Endothelial cell of umbilical vein (primary cell): ENCODE results near the gene PRDM16. TPM values are rescaled to one million over a fixed set of nuclear protein-coding genes. Genes with fewer than 3 reads are reported as not detected.

Experiments
- BruUV-seq: library from RNA; stranded (reverse); fragments of 400-500 nt; replicated peaks from 2 replicates; lab custom pipeline; 2021; lab: Mats Ljungman, UMichigan
- CTCF ChIA-PET: fragments of 300-600, 350-600 bp; sonication (Branson Sonifier 250); formaldehyde crosslinking; loops from one replicate; lab custom pipeline; 2021; ENCODE audit warnings: antibody characterized with exemption, inconsistent platforms; lab: Charles Lee
- POLR2A ChIA-PET: fragments of 300-600, 350-600 bp; sonication (Branson Sonifier 250); formaldehyde crosslinking; loops from one replicate; lab custom pipeline; 2021; ENCODE audit warnings: antibody characterized with exemption, inconsistent platforms; lab: Charles Lee
- DNase-seq: peaks from one replicate; pipeline ENCODE4 v3.0.0-alpha.2; 2011; ENCODE audit warnings: low read depth, low spot score
- FAIRE-seq: peaks from 2 replicates; lab custom pipeline; 2011; peaks lifted over from hg19 to GRCh38; lab: Jason Lieb, UNC
- H2AFZ ChIP-seq: 2 replicates; pipeline ENCODE4 v1.6.0; 2012; ENCODE audit warnings: low read depth, low read length, control low read depth, inconsistent platforms
- H3K27ac ChIP-seq: 2 replicates; pipeline ENCODE4 v1.5.1; 2011; ENCODE audit warnings: low read depth, mild to moderate bottlenecking, control low read depth, low read length, moderate library complexity; ENCODE audit not compliant: insufficient read depth
- H3K27me3 ChIP-seq, 2 experiments: 2 replicates each; pipeline versions ENCODE4 v1.6.0 to v1.6.1; 2011; ENCODE audit warnings: low read length in 2 of 2, mixed read lengths in 1 of 2; ENCODE audit not compliant: control insufficient read depth in 2 of 2, insufficient read depth in 2 of 2
- H3K36me3 ChIP-seq, 2 experiments: 2 replicates in 1 of 2; 3 replicates in 1 of 2; pipeline ENCODE4 v1.5.1; 2011; ENCODE audit warnings: low read length in 2 of 2, mild to moderate bottlenecking in 1 of 2, moderate library complexity in 1 of 2; ENCODE audit not compliant: control insufficient read depth in 2 of 2, insufficient read depth in 2 of 2; ENCODE audit errors: extremely low read depth in 1 of 2
- H3K4me1 ChIP-seq: 3 replicates; pipeline ENCODE4 v1.5.1; 2011; ENCODE audit warnings: mild to moderate bottlenecking, low read length; ENCODE audit not compliant: control insufficient read depth, insufficient read depth; ENCODE audit errors: extremely low read depth
- H3K4me2 ChIP-seq: 2 replicates; pipeline ENCODE4 v1.6.1; 2011; ENCODE audit warnings: low read length, control low read depth, mixed read lengths; ENCODE audit not compliant: insufficient read depth
- H3K4me3 ChIP-seq, 3 experiments: fragments of 200-600 bp in 1 of 3; sonication (generic), shearing (Covaris generic) in 1 of 3; replicated peaks in 1 of 3; 2 replicates each; pipeline ENCODE4 v1.5.1; 2011 to 2016; ENCODE audit warnings: control low read depth in 3 of 3, low read length in 3 of 3, mild to moderate bottlenecking in 2 of 3, inconsistent platforms in 1 of 3, low read depth in 1 of 3, moderate library complexity in 1 of 3; ENCODE audit not compliant: insufficient read depth in 1 of 3
- H3K79me2 ChIP-seq: 2 replicates; pipeline ENCODE4 v1.6.0; 2012; ENCODE audit warnings: low read length, inconsistent platforms; ENCODE audit not compliant: control insufficient read depth, insufficient read depth
- H3K9ac ChIP-seq: replicated peaks from 2 replicates; pipeline ENCODE3; 2011; ENCODE audit warnings: low read length, control low read depth; ENCODE audit not compliant: insufficient read depth; ENCODE audit errors: extremely low read depth
- H3K9me1 ChIP-seq: replicated peaks from 3 replicates; pipeline ENCODE4 v1.6.0; 2011; ENCODE audit warnings: mild to moderate bottlenecking, low read length; ENCODE audit not compliant: control insufficient read depth, insufficient read depth; ENCODE audit errors: extremely low read depth
- H3K9me3 ChIP-seq: replicated peaks from 2 replicates; pipeline ENCODE4 v1.5.1; 2012; ENCODE audit warnings: low read length, inconsistent platforms; ENCODE audit not compliant: control insufficient read depth, insufficient read depth
- H4K20me1 ChIP-seq: replicated peaks from 2 replicates; pipeline ENCODE3; 2011; ENCODE audit warnings: mild to moderate bottlenecking, low read length; ENCODE audit not compliant: control insufficient read depth, insufficient read depth; ENCODE audit errors: extremely low read depth
- EZH2 ChIP-seq: IDR thresholded peaks from 2 replicates; pipeline ENCODE4 v1.6.1; 2012; ENCODE audit warnings: borderline replicate concordance, low read depth, mild to moderate bottlenecking, moderate library complexity, low read length, inconsistent platforms; ENCODE audit not compliant: severe bottlenecking
- FOS ChIP-seq: IDR thresholded peaks from 2 replicates; pipeline ENCODE4 v1.6.1; 2011; ENCODE audit warnings: mild to moderate bottlenecking, low read length, moderate library complexity, borderline replicate concordance; ENCODE audit not compliant: insufficient read depth
- GATA2 ChIP-seq: IDR thresholded peaks from 2 replicates; pipeline ENCODE4 v1.7.0; 2011; ENCODE audit warnings: low read depth, mild to moderate bottlenecking, moderate library complexity, mixed read lengths, low read length; ENCODE audit not compliant: insufficient read length, insufficient read depth
- JUN ChIP-seq: IDR thresholded peaks from 2 replicates; pipeline ENCODE4 v1.6.1; 2011; ENCODE audit warnings: borderline replicate concordance, low read depth; ENCODE audit not compliant: insufficient read length, insufficient read depth
- MYC ChIP-seq: IDR thresholded peaks from one replicate; pipeline ENCODE4 v1.6.1; 2011; ENCODE audit warnings: mild to moderate bottlenecking, low read depth, low read length
- POLR2A ChIP-seq: IDR thresholded peaks from 2 replicates; pipeline ENCODE4 v1.6.1; 2012; ENCODE audit warnings: low read depth, mild to moderate bottlenecking, control low read depth, low read length
- POLR2AphosphoS5 ChIP-seq: IDR thresholded peaks from 2 replicates; pipeline ENCODE4 v1.6.1; 2012; ENCODE audit warnings: low read depth, mild to moderate bottlenecking, control low read depth, low read length, moderate library complexity; ENCODE audit not compliant: insufficient read depth
- dilution Hi-C: fragments of 300-500 bp; cut with MboI; formaldehyde crosslinking; loops from one replicate; pipeline ENCODE4 v1.15.0; 2019; ENCODE audit warnings: low sequenced_read_pairs; ENCODE audit not compliant: extremely low pct_ligation_motif_present
- intact Hi-C: fragments of 100-400 bp; cut with micrococcal nuclease; formaldehyde crosslinking; loops from one replicate; pipeline ENCODE4 v1.10.0; 2022
- polyA plus RNA-seq, 4 experiments: library from polyadenylated mRNA; depleted of rRNA in 3 of 4; stranded (reverse) in 3 of 4; unstranded in 1 of 4; fragments of >200 nt; gene quantifications; 2 replicates each; pipeline versions ENCODE4 v1.2.1 to v1.2.3, GENCODE V29; 2011 to 2012; ENCODE audit warnings: missing spikeins in 1 of 4
- total RNA-seq: library from RNA; stranded (reverse); gene quantifications from 2 replicates; pipeline ENCODE4 v1.2.3, GENCODE V29; 2021
- TF ChIP-seq, protein P1 (sequence below): IDR thresholded peaks from 2 replicates; pipeline ENCODE4 v1.6.1; 2011; ENCODE audit not compliant: insufficient read depth, insufficient read length
- TF ChIP-seq, protein P2 (sequence below), 2 donors: IDR thresholded peaks; 1 replicate in 1 of 2; 2 replicates in 1 of 2; pipeline ENCODE4 v1.5.1; 2011; ENCODE audit warnings: low read length in 2 of 2, mild to moderate bottlenecking in 2 of 2, moderate library complexity in 2 of 2, control low read depth in 1 of 2, inconsistent platforms in 1 of 2, low read depth in 1 of 2; ENCODE audit not compliant: insufficient read depth in 1 of 2; ENCODE audit errors: extremely low read depth in 1 of 2

The PRDM16 gene
- total and polyA plus RNA-seq, 2 donors (not counting 3 experiments of a cell fraction or from before 2014, with no cell fraction given) = not detected

DNA sequence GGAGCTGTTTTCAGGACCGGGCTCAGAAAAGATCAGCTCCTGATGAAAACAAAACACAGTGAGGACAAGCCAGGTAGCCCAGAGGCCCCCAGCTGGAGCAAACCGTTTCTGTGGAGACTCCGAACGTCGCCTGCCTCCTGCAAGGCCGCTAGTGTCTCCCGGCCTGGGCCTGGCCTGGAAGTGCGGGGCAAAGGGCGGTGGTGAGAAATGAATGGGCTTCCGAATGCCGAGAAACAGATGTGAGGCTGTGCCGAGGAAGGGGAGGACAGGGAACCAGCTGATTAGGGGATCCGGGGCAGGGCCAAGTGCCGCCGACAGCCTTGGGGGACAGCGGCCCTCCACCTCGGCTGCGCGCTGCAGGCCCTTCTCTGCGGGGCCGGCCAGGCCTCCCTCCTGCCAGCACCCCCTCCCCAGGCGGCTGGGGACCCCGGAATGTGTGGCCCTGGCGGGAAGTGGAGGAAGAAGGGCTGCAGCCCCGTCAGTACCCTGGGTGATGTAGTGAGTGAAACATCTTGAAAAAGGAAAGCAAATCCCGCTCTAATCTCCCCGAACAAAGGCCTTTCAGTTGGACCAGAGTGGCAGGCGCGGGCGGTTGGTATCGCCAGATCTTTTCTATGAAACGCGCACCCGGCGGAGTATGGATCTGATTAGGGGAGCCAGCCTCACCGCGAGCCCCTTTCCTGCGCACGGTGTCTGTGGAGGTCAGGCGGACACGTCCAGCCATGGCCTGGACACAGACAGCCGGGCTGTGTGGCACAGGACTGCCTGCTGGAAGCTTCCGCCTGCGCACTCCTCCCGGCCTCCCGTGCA lies 52.6 kb downstream of the PRDM16 start:
- Histone ChIP-seq H3K79me2 (no peaks in the 10 kb centered on the region), H3K36me3 (no peaks in the 10 kb centered on the region), H3K9me3 (no peaks in the 10 kb centered on the region), H3K4me2 (no peak overlapping the region), H3K27ac (no peak overlapping the region), H3K4me3 (no peak overlapping the region), H2AFZ (no peak overlapping the region), H4K20me1 (no peaks in the 10 kb centered on the region), H3K9me1 (no peaks in the 10 kb centered on the region), H3K27me3 (no peaks in the 10 kb centered on the region), H3K9ac (no peak overlapping the region), H3K4me1 (no peaks in the 10 kb centered on the region)
- BruUV-seq = no TSS peak
- TF ChIP-seq FOS (no peak), MYC (no peak), POLR2A (no peak), GATA2 (no peak), POLR2AphosphoS5 (no peak), JUN (no peak), EZH2 (no peak)
- TF ChIP-seq, protein P1, sequence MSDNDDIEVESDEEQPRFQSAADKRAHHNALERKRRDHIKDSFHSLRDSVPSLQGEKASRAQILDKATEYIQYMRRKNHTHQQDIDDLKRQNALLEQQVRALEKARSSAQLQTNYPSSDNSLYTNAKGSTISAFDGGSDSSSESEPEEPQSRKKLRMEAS = no peak
- TF ChIP-seq, protein P2, sequence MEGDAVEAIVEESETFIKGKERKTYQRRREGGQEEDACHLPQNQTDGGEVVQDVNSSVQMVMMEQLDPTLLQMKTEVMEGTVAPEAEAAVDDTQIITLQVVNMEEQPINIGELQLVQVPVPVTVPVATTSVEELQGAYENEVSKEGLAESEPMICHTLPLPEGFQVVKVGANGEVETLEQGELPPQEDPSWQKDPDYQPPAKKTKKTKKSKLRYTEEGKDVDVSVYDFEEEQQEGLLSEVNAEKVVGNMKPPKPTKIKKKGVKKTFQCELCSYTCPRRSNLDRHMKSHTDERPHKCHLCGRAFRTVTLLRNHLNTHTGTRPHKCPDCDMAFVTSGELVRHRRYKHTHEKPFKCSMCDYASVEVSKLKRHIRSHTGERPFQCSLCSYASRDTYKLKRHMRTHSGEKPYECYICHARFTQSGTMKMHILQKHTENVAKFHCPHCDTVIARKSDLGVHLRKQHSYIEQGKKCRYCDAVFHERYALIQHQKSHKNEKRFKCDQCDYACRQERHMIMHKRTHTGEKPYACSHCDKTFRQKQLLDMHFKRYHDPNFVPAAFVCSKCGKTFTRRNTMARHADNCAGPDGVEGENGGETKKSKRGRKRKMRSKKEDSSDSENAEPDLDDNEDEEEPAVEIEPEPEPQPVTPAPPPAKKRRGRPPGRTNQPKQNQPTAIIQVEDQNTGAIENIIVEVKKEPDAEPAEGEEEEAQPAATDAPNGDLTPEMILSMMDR (IDR thresholded peaks at IDR 0.05; ENCODE audit: extremely low read depth in 1 of 2, insufficient read depth in 1 of 2, low read depth in 1 of 2, low read length in 2 of 2) = no peak
- FAIRE-seq (no peak), DNase-seq (no peak)
- ChIA-PET POLR2A (no interaction called here), CTCF (no interaction called here)
- intact Hi-C loops = no loop called here
- dilution Hi-C loops = no loop called here
